Transverse colon (tissue), 4 donors: ENCODE results near the gene CDK19. TPM values are rescaled to one million over a fixed set of nuclear protein-coding genes. Genes with fewer than 3 reads are reported as not detected.
A peak's percentile ranks its signal among the peaks of the same experiment; 100 is the strongest.

ENCODE experiments used
- DNase-seq: peaks from one replicate; pipeline ENCODE4 v3.0.0-alpha.2; 2019
- H3K27ac ChIP-seq, 4 donors: fragments of 200-600 bp; sonication (generic); 2 replicates each; pipeline ENCODE4 v1.5.1; 2016 to 2018; ENCODE audit warnings: inconsistent platforms in 4 of 4
- H3K27me3 ChIP-seq: fragments of 200-600 bp; sonication (generic); 2 replicates; pipeline ENCODE4 v1.5.1; 2017; ENCODE audit warnings: inconsistent platforms
- H3K36me3 ChIP-seq, 4 donors: fragments of 200-600 bp; sonication (generic); 2 replicates each; pipeline ENCODE4 v1.5.1; 2017 to 2019; ENCODE audit warnings: inconsistent platforms in 4 of 4
- H3K4me1 ChIP-seq, 4 donors: fragments of 200-600 bp; sonication (generic); 2 replicates each; pipeline ENCODE4 v1.5.1; 2017 to 2020; ENCODE audit warnings: inconsistent platforms in 4 of 4
- H3K4me3 ChIP-seq, 4 donors: fragments of 200-600 bp; sonication (generic); 1 replicate in 1 of 4; 2 replicates in 3 of 4; pipeline versions ENCODE4 v1.5.1 to v1.6.1; 2017 to 2019; ENCODE audit warnings: inconsistent platforms in 4 of 4
- H3K9me3 ChIP-seq, 2 donors: fragments of 200-600 bp; sonication (generic); 2 replicates each; pipeline ENCODE4 v1.5.1; 2017 to 2019; ENCODE audit warnings: inconsistent platforms in 2 of 2
- EP300 ChIP-seq: sonication (generic); formaldehyde crosslinking; IDR thresholded peaks from one replicate; pipeline ENCODE4 v1.6.1; 2017; ENCODE audit warnings: antibody characterized with exemption, low read depth
- POLR2A ChIP-seq: fragments of 450-650 bp; IDR thresholded peaks from one replicate; pipeline ENCODE4 v1.6.1; 2016; ENCODE audit warnings: antibody characterized with exemption, mild to moderate bottlenecking, moderate library complexity
- POLR2AphosphoS5 ChIP-seq, 3 donors: sonication (generic); formaldehyde crosslinking; IDR thresholded peaks; one replicate each; pipeline ENCODE4 v1.6.1; 2016; ENCODE audit warnings: antibody characterized with exemption in 3 of 3
- WGBS, 2 donors: methylation state at CpG; one replicate each; pipeline ENCODE4 v1.1.5; 2018; ENCODE audit warnings: low coverage in 1 of 2; 5-methylcytosine and 5-hydroxymethylcytosine counted together
- in situ Hi-C, 4 donors: fragments of 200-750 bp; cut with MboI; loops; one replicate each; pipeline versions ENCODE4 v1.15.0 to v1.15.1; 2017; ENCODE audit warnings: low sequenced_read_pairs in 3 of 4, low pct_ligation_motif_present in 1 of 4, low pct_unique_long_range_greater_than_20kb in 1 of 4
- intact Hi-C: fragments of 100-400 bp; cut with DNase I; formaldehyde crosslinking; loops from one replicate; pipeline ENCODE4 v1.15.1; 2023; ENCODE audit warnings: low total_unique reads
- total RNA-seq, 4 donors: library from RNA; depleted of rRNA; stranded (reverse); fragments of >200 nt; gene quantifications; one replicate each; pipeline ENCODE4 v1.1.0, GENCODE V29; 2016
- TF ChIP-seq, protein P1 (sequence below), 5 experiments: fragments of 200-600 bp in 3 of 5; fragments of 450-650 bp in 2 of 5; sonication (generic) in 3 of 5; IDR thresholded peaks; 1 replicate in 2 of 5; 2 replicates in 3 of 5; pipeline ENCODE4 v1.5.1; 2016 to 2017; ENCODE audit warnings: antibody characterized with exemption in 5 of 5, inconsistent platforms in 3 of 5, mild to moderate bottlenecking in 2 of 5, moderate library complexity in 1 of 5

CDK19 gene
- total RNA-seq, result 10 to 100 TPM in 3 of 4 donors, 1 to 10 TPM in 1; 7.0 to 18.6 (median 14.7) TPM

DNA sequence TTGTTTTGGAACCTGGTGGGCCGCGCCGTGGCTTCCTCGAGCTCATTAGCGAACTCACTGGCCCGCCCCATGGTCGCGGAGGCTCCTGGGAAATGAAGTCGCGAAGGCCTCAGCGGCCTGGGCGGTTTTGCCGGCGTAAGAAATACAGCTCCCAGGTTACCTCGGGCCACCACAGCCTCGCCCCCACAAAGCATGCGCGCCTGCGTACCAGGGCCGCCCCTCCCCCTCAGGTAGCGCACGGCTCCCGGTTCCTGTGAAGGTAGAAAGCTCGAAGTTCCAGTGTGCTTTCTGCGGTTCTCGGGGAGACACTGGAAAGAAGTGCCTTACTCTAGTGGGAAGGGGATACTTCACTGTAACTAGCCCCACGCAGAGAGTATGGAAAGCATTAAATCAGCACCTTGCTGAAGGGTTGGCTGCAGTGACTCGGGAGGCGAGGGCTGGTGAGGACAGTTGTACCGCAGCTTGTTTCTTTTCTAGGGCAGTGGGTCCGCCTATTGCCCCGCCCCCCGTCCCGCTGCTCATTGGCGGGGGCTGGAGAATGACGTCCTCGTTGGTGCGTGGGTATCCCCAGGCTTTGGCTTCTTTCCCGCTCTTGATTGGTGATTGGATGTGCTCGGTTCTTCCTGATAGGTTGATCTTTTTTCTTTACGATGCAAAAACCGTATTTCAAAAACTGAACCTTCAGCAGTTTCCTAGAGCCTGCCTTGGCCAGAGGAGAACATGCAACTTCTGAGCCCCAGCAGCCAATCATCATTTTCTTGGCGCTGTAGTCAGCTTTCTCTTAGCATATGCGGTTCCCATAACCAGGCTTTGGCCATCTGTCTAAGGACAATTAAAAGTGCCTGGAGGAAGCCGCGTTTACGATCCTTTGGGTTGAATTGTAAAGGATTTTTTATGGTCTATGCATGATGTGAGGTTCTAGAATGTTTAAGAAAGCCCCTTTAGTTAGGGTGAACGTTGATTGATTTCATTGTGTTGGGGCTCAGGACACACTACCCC, at the start of gene CDK19:
Gene CDK19 (minus strand): TSS at position 59 of the 999 bp plus-strand sequence. CDS start 333 bp downstream, outside the sequence.
- DNase-seq, result peak; percentile 99
- intact Hi-C loops, result loop anchor here (2.0 kb wide), 1 partner anchor 59 kb away; the partner anchor contains the start of gene AMD1
- in situ Hi-C loops, result loop anchor here in 2 of 4 donors (10.0 to 25.0 kb wide), 3 partner anchors 59 to 169 kb away; partner anchors contain the start of genes AMD1 (in 1 of the 2) and RPF2 (in 1 of the 2)

DNA sequence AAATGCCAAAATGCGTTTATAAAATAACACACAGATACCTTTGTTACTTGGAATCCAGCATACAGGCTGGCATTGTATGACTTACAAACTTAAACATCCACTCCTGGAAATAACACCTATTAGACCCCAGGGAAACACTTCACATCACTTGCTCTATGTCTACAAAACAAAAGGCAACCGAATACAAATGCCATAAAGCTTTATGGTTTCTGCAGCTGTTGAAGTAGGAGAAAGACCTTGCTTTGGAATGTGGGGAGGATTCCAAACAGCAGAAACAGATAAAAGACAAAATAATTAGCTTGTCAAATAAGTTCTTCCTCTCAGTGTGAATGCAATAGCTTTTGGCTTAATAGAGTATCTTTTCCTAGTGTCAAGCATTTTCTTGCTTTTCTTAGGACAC, 49.6 kb upstream of the CDK19 start:
- Histone ChIP-seq H3K4me3 (no peak overlapping the region), H3K27ac (no peak overlapping the region), H3K9me3 (no peaks in the 10 kb centered on the region), H3K36me3 (no peaks in the 10 kb centered on the region), H3K27me3 (no peaks in the 10 kb centered on the region), H3K4me1 (no peaks in the 10 kb centered on the region)
- no peak for DNase-seq
- intact Hi-C loops (no loop called here), in situ Hi-C loops (no loop called here)
- TF ChIP-seq, protein P1, sequence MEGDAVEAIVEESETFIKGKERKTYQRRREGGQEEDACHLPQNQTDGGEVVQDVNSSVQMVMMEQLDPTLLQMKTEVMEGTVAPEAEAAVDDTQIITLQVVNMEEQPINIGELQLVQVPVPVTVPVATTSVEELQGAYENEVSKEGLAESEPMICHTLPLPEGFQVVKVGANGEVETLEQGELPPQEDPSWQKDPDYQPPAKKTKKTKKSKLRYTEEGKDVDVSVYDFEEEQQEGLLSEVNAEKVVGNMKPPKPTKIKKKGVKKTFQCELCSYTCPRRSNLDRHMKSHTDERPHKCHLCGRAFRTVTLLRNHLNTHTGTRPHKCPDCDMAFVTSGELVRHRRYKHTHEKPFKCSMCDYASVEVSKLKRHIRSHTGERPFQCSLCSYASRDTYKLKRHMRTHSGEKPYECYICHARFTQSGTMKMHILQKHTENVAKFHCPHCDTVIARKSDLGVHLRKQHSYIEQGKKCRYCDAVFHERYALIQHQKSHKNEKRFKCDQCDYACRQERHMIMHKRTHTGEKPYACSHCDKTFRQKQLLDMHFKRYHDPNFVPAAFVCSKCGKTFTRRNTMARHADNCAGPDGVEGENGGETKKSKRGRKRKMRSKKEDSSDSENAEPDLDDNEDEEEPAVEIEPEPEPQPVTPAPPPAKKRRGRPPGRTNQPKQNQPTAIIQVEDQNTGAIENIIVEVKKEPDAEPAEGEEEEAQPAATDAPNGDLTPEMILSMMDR (IDR thresholded peaks at IDR 0.05), result no peak
- TF ChIP-seq EP300 (no peak), POLR2A (no peak), POLR2AphosphoS5 (IDR thresholded peaks at IDR 0.05) (no peak)
- 36 to 46% methylated on average over 1 to 2 of the region's 2 CpGs for WGBS, 2 donors

More for the DNA sequence above, at the start of gene CDK19:
- Histone ChIP-seq H3K4me3 (peak within 1 kb of the TSS; percentile 62 to 96 (median 76)), H3K36me3 (no peaks in the 10 kb centered on the region), H3K27ac (peak within 1 kb of the TSS; percentile 92 to 98 (median 95)), H3K27me3 (no peaks in the 10 kb centered on the region), H3K9me3 (no peaks in the 10 kb centered on the region), H3K4me1 (peaks cover 0 to 23% (median 12%) of the 10 kb centered on the region in 4 donors)
- TF ChIP-seq, protein P1 (IDR thresholded peaks at IDR 0.05), result peak in 1 of 5 experiments; percentile 13
- peak; percentile 61 to 92 (median 91) for TF ChIP-seq POLR2AphosphoS5 (IDR thresholded peaks at IDR 0.05)
- TF ChIP-seq EP300, result no peak
- TF ChIP-seq POLR2A, result peak; percentile 91
- 0 to 1% methylated on average over 7 to 48 of the region's 48 CpGs for WGBS, 2 donors

DNA sequence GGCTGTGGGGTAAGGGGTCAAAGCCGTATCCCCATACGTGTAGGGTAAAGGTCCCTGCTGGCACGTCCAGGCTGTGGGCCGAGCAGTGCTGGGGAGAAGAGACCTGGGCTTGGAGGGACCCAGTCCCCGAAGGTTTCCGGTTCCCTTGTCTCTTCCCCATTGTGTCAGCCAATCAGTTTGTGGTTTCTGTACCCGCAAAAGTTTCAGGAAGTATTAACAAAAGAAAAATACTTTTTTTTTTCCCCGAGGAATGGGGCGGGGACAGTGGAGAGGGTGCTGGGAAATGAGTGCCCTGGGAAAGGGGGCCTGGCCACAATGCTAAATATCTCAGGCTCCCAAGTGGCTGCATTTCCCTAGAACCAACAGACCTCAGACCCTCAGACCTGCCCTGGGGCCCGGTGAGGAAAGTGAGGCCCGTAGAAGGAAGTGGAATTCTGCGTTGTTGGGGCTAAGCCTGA, 44.1 kb upstream of the CDK19 start:
- Histone ChIP-seq H3K27me3 (no peaks in the 10 kb centered on the region), H3K4me1 (no peaks in the 10 kb centered on the region), H3K36me3 (no peaks in the 10 kb centered on the region), H3K27ac (no peak overlapping the region), H3K4me3 (no peak overlapping the region), H3K9me3 (no peaks in the 10 kb centered on the region)
- no peak for DNase-seq
- no peak for TF ChIP-seq POLR2A
- TF ChIP-seq POLR2AphosphoS5 (IDR thresholded peaks at IDR 0.05), result no peak
- TF ChIP-seq, protein P1 (IDR thresholded peaks at IDR 0.05), result no peak
- no peak for TF ChIP-seq EP300
- 74 to 75% methylated on average over 5 to 12 of the region's 12 CpGs for WGBS, 2 donors
- in situ Hi-C loops, result no loop called here
- intact Hi-C loops, result no loop called here

DNA sequence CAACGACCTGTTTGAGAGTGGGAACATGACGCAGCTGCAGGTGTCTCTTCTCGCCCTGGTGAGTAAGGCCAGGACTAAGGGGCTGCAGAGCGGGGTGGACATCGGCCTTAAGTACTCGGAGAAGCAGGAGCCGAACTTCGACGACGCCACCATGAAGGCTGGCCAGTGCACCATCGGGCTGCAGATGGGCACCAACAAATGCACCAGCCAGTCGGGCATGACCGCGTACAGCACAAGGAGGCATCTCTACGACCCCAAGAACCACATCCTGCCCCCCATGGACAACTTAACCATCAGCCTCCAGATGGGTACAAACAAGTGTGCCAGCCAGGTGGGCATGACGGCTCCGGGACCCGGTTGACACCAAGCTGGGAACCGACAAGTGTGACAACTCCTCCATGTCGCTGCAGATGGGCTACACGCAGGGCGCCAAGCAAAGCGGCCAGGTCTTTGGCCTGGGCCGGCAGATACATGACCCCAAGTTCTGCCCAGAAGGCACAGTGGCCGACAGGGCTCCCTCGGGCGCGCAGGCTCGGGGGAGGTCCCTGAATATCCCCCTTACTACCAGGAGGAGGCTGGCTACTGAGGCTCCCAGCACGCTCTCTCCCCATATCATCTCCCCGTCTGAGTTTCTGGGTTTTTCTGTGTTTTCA, 43.4 kb upstream of the CDK19 start:
- 93% methylated on average over 31 of the region's 31 CpGs; no CpG with 5 or more reads in 1 of the 2 donors for WGBS, 2 donors
- intact Hi-C loops, result no loop called here
- TF ChIP-seq POLR2A (no peak), EP300 (no peak), POLR2AphosphoS5 (IDR thresholded peaks at IDR 0.05) (no peak)
- TF ChIP-seq, protein P1 (IDR thresholded peaks at IDR 0.05), result no peak

More for the DNA sequence above, 43.4 kb upstream of the CDK19 start:
- Histone ChIP-seq H3K4me3 (no peak overlapping the region), H3K27me3 (no peaks in the 10 kb centered on the region), H3K9me3 (no peaks in the 10 kb centered on the region), H3K4me1 (no peaks in the 10 kb centered on the region), H3K36me3 (no peaks in the 10 kb centered on the region), H3K27ac (no peak overlapping the region)
- in situ Hi-C loops, result no loop called here
- DNase-seq, result no peak
